B cell (primary cell): ENCODE results near the gene PIK3R2. TPM values are rescaled to one million over a fixed set of nuclear protein-coding genes. Genes with fewer than 3 reads are reported as not detected.

Experiments used
- ATAC-seq: fragments of 200-7000 bp; cut with Tn5 transposase; one replicate; pipeline ENCODE4 v1.10.0; 2021; ENCODE audit warnings: low read depth, mild to moderate bottlenecking, moderate number of reproducible peaks, moderate library complexity
- CTCF ChIA-PET: fragments of 350-600 bp; sonication (Branson Sonifier 250); formaldehyde crosslinking; loops from one replicate; lab custom pipeline; 2021; ENCODE audit warnings: antibody characterized with exemption, inconsistent platforms; lab: Charles Lee
- POLR2A ChIA-PET: fragments of 350-600 bp; sonication (Branson Sonifier 250); formaldehyde crosslinking; loops from one replicate; lab custom pipeline; 2021; ENCODE audit warnings: antibody characterized with exemption; lab: Charles Lee
- DNase-seq: peaks from one replicate; pipeline ENCODE4 v3.0.0; 2013
- H2AFZ ChIP-seq: 2 replicates; pipeline ENCODE4 v1.6.1; 2012; ENCODE audit warnings: mild to moderate bottlenecking, low read depth, low read length; ENCODE audit not compliant: insufficient read depth, poor library complexity, severe bottlenecking
- H3K27ac ChIP-seq, 2 donors: 1 replicate in 1 of 2; 2 replicates in 1 of 2; pipeline ENCODE4 v1.5.1; 2012 to 2013; ENCODE audit warnings: low read length in 2 of 2, mild to moderate bottlenecking in 2 of 2, moderate library complexity in 1 of 2
- H3K27me3 ChIP-seq, 4 experiments: fragments of 200-600 bp in 1 of 4; sonication (generic) in 1 of 4; replicated peaks in 1 of 4; 1 replicate in 2 of 4; 2 replicates in 2 of 4; pipeline versions ENCODE4 v1.6.1 to v1.7.0; 2013 to 2016; ENCODE audit warnings: low read length in 3 of 4, mild to moderate bottlenecking in 2 of 4, mixed read lengths in 1 of 4, moderate library complexity in 1 of 4; ENCODE audit not compliant: insufficient read depth in 4 of 4, control insufficient read depth in 3 of 4; ENCODE audit errors: control extremely low read depth in 1 of 4
- H3K36me3 ChIP-seq, 2 experiments: replicated peaks in 1 of 2; 1 replicate in 1 of 2; 2 replicates in 1 of 2; pipeline versions ENCODE4 v1.6.1 to v1.7.1; 2013; ENCODE audit warnings: low read length in 1 of 2; ENCODE audit not compliant: insufficient read depth in 2 of 2, control insufficient read depth in 1 of 2; ENCODE audit errors: control extremely low read depth in 1 of 2, extremely low read depth in 1 of 2
- H3K4me1 ChIP-seq, 2 donors: fragments of 200-600 bp in 1 of 2; sonication (generic) in 1 of 2; 1 replicate in 1 of 2; 2 replicates in 1 of 2; pipeline versions ENCODE4 v1.5.1 to v1.6.1; 2013 to 2017; ENCODE audit warnings: low read length in 2 of 2; ENCODE audit not compliant: control insufficient read depth in 2 of 2, insufficient read depth in 2 of 2
- H3K4me2 ChIP-seq: replicated peaks from 2 replicates; pipeline ENCODE3; 2012; ENCODE audit warnings: mild to moderate bottlenecking, low read depth, low read length; ENCODE audit not compliant: poor library complexity, severe bottlenecking
- H3K4me3 ChIP-seq, 5 experiments: fragments of 200-600 bp in 1 of 5; sonication (generic) in 1 of 5; 1 replicate in 3 of 5; 2 replicates in 2 of 5; pipeline versions ENCODE4 v1.5.1 to v1.7.0; 2011 to 2016; ENCODE audit warnings: low read length in 4 of 5, mild to moderate bottlenecking in 4 of 5, low read depth in 2 of 5, control low read depth in 1 of 5, moderate library complexity in 1 of 5; ENCODE audit not compliant: insufficient read depth in 1 of 5; ENCODE audit errors: control extremely low read depth in 1 of 5, extremely low read depth in 1 of 5
- H3K79me2 ChIP-seq: fragments of 200-600 bp; sonication (generic); one replicate; pipeline ENCODE4 v1.6.0; 2016; ENCODE audit warnings: low read length; ENCODE audit not compliant: control insufficient read depth, insufficient read depth
- H3K9ac ChIP-seq: fragments of 200-600 bp; sonication (generic); 2 replicates; pipeline ENCODE4 v1.6.1; 2017; ENCODE audit warnings: mild to moderate bottlenecking, low read length, moderate library complexity
- H3K9me3 ChIP-seq, 3 donors: one replicate each; pipeline versions ENCODE4 v1.6.1 to v1.7.1; 2013; ENCODE audit warnings: low read length in 2 of 3; ENCODE audit not compliant: control insufficient read depth in 2 of 3, insufficient read depth in 1 of 3; ENCODE audit errors: control extremely low read depth in 1 of 3
- H4K20me1 ChIP-seq: 2 replicates; pipeline ENCODE4 v1.6.0; 2012; ENCODE audit warnings: mild to moderate bottlenecking, low read length; ENCODE audit not compliant: insufficient read depth, control insufficient read depth, poor library complexity, severe bottlenecking
- H3K27ac Mint-ChIP-seq: one replicate; pipeline ENCODE4 v1.8.0; 2021; ENCODE audit warnings: mixed read lengths
- H3K27me3 Mint-ChIP-seq: one replicate; pipeline ENCODE4 v1.8.0; 2021; ENCODE audit warnings: mixed read lengths
- H3K4me1 Mint-ChIP-seq: one replicate; pipeline ENCODE4 v1.8.0; 2021; ENCODE audit warnings: mixed read lengths
- H3K4me3 Mint-ChIP-seq: one replicate; pipeline ENCODE4 v1.8.0; 2021; ENCODE audit warnings: mixed read lengths
- H3K9me3 Mint-ChIP-seq: one replicate; pipeline ENCODE4 v1.8.0; 2022; ENCODE audit warnings: mixed read lengths; ENCODE audit not compliant: insufficient read depth
- CTCF ChIP-seq: fragments of 200-600 bp; IDR thresholded peaks from one replicate; pipeline ENCODE4 v1.8.0; 2022; ENCODE audit warnings: antibody characterized with exemption, mild to moderate bottlenecking
- EZH2 ChIP-seq: IDR thresholded peaks from 2 replicates; pipeline ENCODE4 v1.6.1; 2012; ENCODE audit warnings: borderline replicate concordance, low read depth, mild to moderate bottlenecking, moderate library complexity, low read length; ENCODE audit not compliant: insufficient read depth, poor library complexity, severe bottlenecking
- whole genome bisulfite sequencing: methylation state at CpG from one replicate; pipeline ENCODE4 v1.1.5; 2013; ENCODE audit warnings: missing lambda C conversion rate; ENCODE audit not compliant: insufficient coverage; 5-methylcytosine and 5-hydroxymethylcytosine counted together
- intact Hi-C: fragments of 100-400 bp; cut with micrococcal nuclease; formaldehyde crosslinking; loops from one replicate; pipeline ENCODE4 v1.10.0; 2022
- polyA plus RNA-seq: library from polyadenylated mRNA; depleted of rRNA; stranded (reverse); fragments of >200 nt; gene quantifications from 2 replicates; pipeline ENCODE4 v1.2.3, GENCODE V29; 2012
- total RNA-seq, 2 donors: library from RNA; stranded (reverse); fragments of 120-200 nt in 1 of 2; gene quantifications; 1 replicate in 1 of 2; 2 replicates in 1 of 2; pipeline versions ENCODE4 v1.2.3 to v1.2.4, GENCODE V29; 2013 to 2022

Gene PIK3R2
- total and polyA plus RNA-seq, 2 donors (not counting 1 experiment from before 2014, with no cell fraction given) = 8.5 to 15.8 TPM

GRCh38 chr19:18164072-18164471 is 11.1 kb downstream of the PIK3R2 start:
- Histone ChIP-seq H3K9ac (no peak overlapping the region), H3K27ac (no peak overlapping the region), H3K79me2 (peaks cover 8% of the 10 kb centered on the region), H4K20me1 (no peaks in the 10 kb centered on the region), H3K27me3 (no peaks in the 10 kb centered on the region), H3K4me1 (peaks cover 27 to 36% of the 10 kb centered on the region in 2 donors), H3K36me3 (peaks cover 0 to 29% of the 10 kb centered on the region in 2 experiments), H3K9me3 (peaks cover 0 to 5% (median 0%) of the 10 kb centered on the region in 3 donors), H3K4me2 (no peak overlapping the region), H3K4me3 (no peak overlapping the region), H2AFZ (no peak overlapping the region)
- no peaks in the 10 kb centered on the region for H3K9me3 Mint-ChIP-seq
- ChIA-PET POLR2A (interaction anchor here (1.0 to 2.9 kb wide), 2 partner anchors 13 to 28 kb away, joined by 3 to 17 read pairs; no protein-coding TSS in a partner anchor), CTCF (interaction anchor here (1.1 to 6.4 kb wide), 7 partner anchors 17 to 89 kb away, joined by 3 to 37 read pairs (median 4); partner anchors contain the start of gene MPV17L2)
- WGBS = 100% methylated on average over 3 of the region's 7 CpGs
- no peak overlapping the region for H3K4me3 Mint-ChIP-seq
- intact Hi-C loops = no loop called here
- no peak for DNase-seq
- no peak for ATAC-seq
- TF ChIP-seq EZH2 (no peak), CTCF (no peak)
- H3K27ac Mint-ChIP-seq = no peak overlapping the region
- H3K4me1 Mint-ChIP-seq = peaks cover 23% of the 10 kb centered on the region
- H3K27me3 Mint-ChIP-seq = no peaks in the 10 kb centered on the region

- DNase-seq (no peak), ATAC-seq (no peak)
- no peak overlapping the region for H2AFZ ChIP-seq
- H3K27ac ChIP-seq = no peak overlapping the region
- H3K36me3 ChIP-seq = peaks cover 0 to 29% of the 10 kb centered on the region in 2 experiments
- H3K27ac Mint-ChIP-seq = no peak overlapping the region
- peaks cover 8% of the 10 kb centered on the region for H3K79me2 ChIP-seq
- H3K4me3 Mint-ChIP-seq = no peak overlapping the region
- H3K4me3 ChIP-seq = no peak overlapping the region
- no peaks in the 10 kb centered on the region for H3K27me3 ChIP-seq
- POLR2A ChIA-PET = interaction anchor here (0.9 kb wide), 1 partner anchor 17 kb away, joined by 5 read pairs; no protein-coding TSS in a partner anchor
- H3K27me3 Mint-ChIP-seq = no peaks in the 10 kb centered on the region
- WGBS = over 99% methylated on average over 11 of the region's 15 CpGs
- peaks cover 34 to 46% of the 10 kb centered on the region in 2 donors for H3K4me1 ChIP-seq
- H3K9me3 Mint-ChIP-seq = no peaks in the 10 kb centered on the region
- intact Hi-C loops = no loop called here
- H3K9ac ChIP-seq = no peak overlapping the region
- TF ChIP-seq CTCF (no peak), EZH2 (no peak)
- peaks cover 36% of the 10 kb centered on the region for H3K4me1 Mint-ChIP-seq
- CTCF ChIA-PET = interaction anchor here (0.6 to 6.4 kb wide), 9 partner anchors 18 to 203 kb away, joined by 3 to 37 read pairs (median 4); partner anchors contain the start of gene MPV17L2
- no peaks in the 10 kb centered on the region for H4K20me1 ChIP-seq
- peaks cover 0 to 14% (median 0%) of the 10 kb centered on the region in 3 donors for H3K9me3 ChIP-seq
- no peak overlapping the region for H3K4me2 ChIP-seq
Measured at GRCh38 chr19:18165794-18166544, 13.0 kb downstream of the PIK3R2 start.
